Muscle of leg (tissue), 11 donors: Measurements from ENCODE around the gene BCAN. TPM values are rescaled to one million over a fixed set of nuclear protein-coding genes. Genes with fewer than 3 reads are reported as not detected.

ENCODE experiments used
- DNase-seq: peaks from one replicate; pipeline ENCODE4 v3.0.0; 2013
- H3K27ac ChIP-seq: one replicate; pipeline ENCODE4 v1.5.1; 2013; ENCODE audit warnings: mild to moderate bottlenecking, low read length, control low read depth
- H3K27me3 ChIP-seq: one replicate; pipeline ENCODE4 v1.6.1; 2013; ENCODE audit warnings: low read length; ENCODE audit not compliant: control insufficient read depth, insufficient read depth
- H3K36me3 ChIP-seq: one replicate; pipeline ENCODE4 v1.6.1; 2013; ENCODE audit warnings: low read length; ENCODE audit not compliant: control insufficient read depth, insufficient read depth
- H3K4me1 ChIP-seq: one replicate; pipeline ENCODE4 v1.6.1; 2013; ENCODE audit warnings: low read length; ENCODE audit not compliant: control insufficient read depth, insufficient read depth
- H3K4me3 ChIP-seq: one replicate; pipeline ENCODE4 v1.5.1; 2013; ENCODE audit warnings: low read length, control low read depth
- H3K9me3 ChIP-seq: replicated peaks from 2 replicates; pipeline ENCODE4 v1.6.1; 2013; ENCODE audit warnings: low read depth, low read length; ENCODE audit not compliant: control insufficient read depth
- WGBS: methylation state at CpG from one replicate; pipeline ENCODE4 v1.1.5; 2013; ENCODE audit warnings: missing lambda C conversion rate; ENCODE audit not compliant: insufficient coverage; 5-methylcytosine and 5-hydroxymethylcytosine counted together
- polyA plus RNA-seq, 8 donors: library from polyadenylated mRNA; unstranded; fragments of 120-200 nt; gene quantifications; one replicate each; pipeline versions ENCODE4 v1.2.1 to v1.2.3, GENCODE V29; 2013; ENCODE audit warnings: inconsistent platforms in 1 of 8, low replicate concordance in 1 of 8; ENCODE audit not compliant: insufficient read length in 8 of 8, insufficient read depth in 1 of 8
- total RNA-seq: library from RNA; stranded (reverse); fragments of 120-200 nt; gene quantifications from one replicate; pipeline ENCODE4 v1.2.4, GENCODE V29; 2013

Gene BCAN
- total and polyA plus RNA-seq, 9 donors: 0.58 to 4.8 (median 2.9) TPM

GRCh38 chr1:156643049-156643777 lies 1.3 kb downstream of the BCAN start:
- H3K27ac ChIP-seq: no peak overlapping the region
- no CpG with 5 or more reads among the region's 7 CpGs for WGBS
- peaks cover 99% of the 10 kb centered on the region for H3K27me3 ChIP-seq
- no peaks in the 10 kb centered on the region for H3K36me3 ChIP-seq
- H3K9me3 ChIP-seq: no peaks in the 10 kb centered on the region
- H3K4me1 ChIP-seq: peaks cover 35% of the 10 kb centered on the region
- no peak for DNase-seq
- no peak overlapping the region for H3K4me3 ChIP-seq

DNA sequence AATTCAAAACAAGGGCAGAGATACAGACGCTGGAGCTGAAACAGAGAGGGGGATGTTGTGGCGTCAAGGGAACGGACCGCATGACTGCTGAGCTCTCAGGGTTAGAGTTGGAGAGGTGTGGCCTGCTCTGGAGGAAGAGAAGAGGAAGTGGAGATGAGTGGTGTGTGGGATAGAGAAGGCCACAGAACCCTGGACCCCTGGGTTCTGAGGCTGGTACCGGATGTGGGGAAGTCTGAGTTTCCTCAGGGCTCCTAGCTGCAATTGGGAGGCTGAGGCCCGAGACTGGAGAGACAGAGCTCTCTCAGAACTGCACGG lies 1.8 kb downstream of the BCAN start:
- WGBS: 57% methylated on average over 7 of the region's 7 CpGs
- peaks cover 30% of the 10 kb centered on the region for H3K4me1 ChIP-seq
- H3K27me3 ChIP-seq: peaks cover 99% of the 10 kb centered on the region

GRCh38 chr1:156644146-156644545 lies 2.2 kb downstream of the BCAN start:
- no peaks in the 10 kb centered on the region for H3K9me3 ChIP-seq
- 83% methylated on average over 1 of the region's 3 CpGs for WGBS
- no peak for DNase-seq
- peaks cover 26% of the 10 kb centered on the region for H3K4me1 ChIP-seq
- H3K27ac ChIP-seq: no peak overlapping the region
- peaks cover 98% of the 10 kb centered on the region for H3K27me3 ChIP-seq
- no peaks in the 10 kb centered on the region for H3K36me3 ChIP-seq
- H3K4me3 ChIP-seq: no peak overlapping the region

More for the DNA sequence above, 1.8 kb downstream of the BCAN start:
- H3K4me3 ChIP-seq: no peak overlapping the region
- H3K9me3 ChIP-seq: no peaks in the 10 kb centered on the region
- no peak overlapping the region for H3K27ac ChIP-seq
- H3K36me3 ChIP-seq: no peaks in the 10 kb centered on the region
- DNase-seq: no peak

GRCh38 chr1:156644640-156645039 lies 2.7 kb downstream of the BCAN start:
- Histone ChIP-seq H3K4me3 (no peak overlapping the region), H3K27me3 (peaks cover 98% of the 10 kb centered on the region), H3K9me3 (no peaks in the 10 kb centered on the region), H3K27ac (no peak overlapping the region), H3K36me3 (no peaks in the 10 kb centered on the region), H3K4me1 (peaks cover 21% of the 10 kb centered on the region)
- WGBS: 40% methylated on average over 1 of the region's 1 CpG
- DNase-seq: no peak

- no peaks in the 10 kb centered on the region for H3K9me3 ChIP-seq
- H3K4me1 ChIP-seq: peaks cover 17% of the 10 kb centered on the region
- WGBS: 19% methylated on average over 2 of the region's 3 CpGs
- no peaks in the 10 kb centered on the region for H3K36me3 ChIP-seq
- DNase-seq: no peak
- H3K4me3 ChIP-seq: no peak overlapping the region
- peaks cover 95% of the 10 kb centered on the region for H3K27me3 ChIP-seq
- H3K27ac ChIP-seq: no peak overlapping the region
Observed at GRCh38 chr1:156645056-156645455, 3.1 kb downstream of the BCAN start.

GRCh38 chr1:156645666-156646065 lies 3.7 kb downstream of the BCAN start:
- Histone ChIP-seq H3K27me3 (peaks cover 92% of the 10 kb centered on the region), H3K9me3 (no peaks in the 10 kb centered on the region), H3K4me1 (peaks cover 17% of the 10 kb centered on the region), H3K4me3 (no peak overlapping the region), H3K27ac (no peak overlapping the region), H3K36me3 (no peaks in the 10 kb centered on the region)
- no peak for DNase-seq
- WGBS: 100% methylated on average over 1 of the region's 1 CpG

DNA sequence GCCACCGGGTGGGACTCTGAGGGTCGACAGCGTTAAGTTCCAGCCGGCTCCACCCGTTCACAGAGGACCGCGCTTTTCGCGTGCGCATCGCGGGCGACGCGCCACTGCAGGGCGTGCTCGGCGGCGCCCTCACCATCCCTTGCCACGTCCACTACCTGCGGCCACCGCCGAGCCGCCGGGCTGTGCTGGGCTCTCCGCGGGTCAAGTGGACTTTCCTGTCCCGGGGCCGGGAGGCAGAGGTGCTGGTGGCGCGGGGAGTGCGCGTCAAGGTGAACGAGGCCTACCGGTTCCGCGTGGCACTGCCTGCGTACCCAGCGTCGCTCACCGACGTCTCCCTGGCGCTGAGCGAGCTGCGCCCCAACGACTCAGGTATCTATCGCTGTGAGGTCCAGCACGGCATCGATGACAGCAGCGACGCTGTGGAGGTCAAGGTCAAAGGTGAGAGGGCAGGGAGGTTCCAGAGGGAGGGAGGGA lies 4.9 kb downstream of the BCAN start:
- peaks cover 91% of the 10 kb centered on the region for H3K27me3 ChIP-seq
- H3K27ac ChIP-seq: no peak overlapping the region
- no peak overlapping the region for H3K4me3 ChIP-seq
- no peak for DNase-seq
- H3K36me3 ChIP-seq: no peaks in the 10 kb centered on the region
- no peaks in the 10 kb centered on the region for H3K9me3 ChIP-seq
- H3K4me1 ChIP-seq: peaks cover 7% of the 10 kb centered on the region
- WGBS: 4% methylated on average over 51 of the region's 51 CpGs

- Histone ChIP-seq H3K4me1 (peaks cover 3% of the 10 kb centered on the region), H3K27me3 (peaks cover 87% of the 10 kb centered on the region), H3K36me3 (no peaks in the 10 kb centered on the region), H3K9me3 (no peaks in the 10 kb centered on the region), H3K4me3 (no peak overlapping the region), H3K27ac (no peak overlapping the region)
- DNase-seq: no peak
- WGBS: 70% methylated on average over 7 of the region's 10 CpGs
Observed at GRCh38 chr1:156647351-156647750, 5.4 kb downstream of the BCAN start.

DNA sequence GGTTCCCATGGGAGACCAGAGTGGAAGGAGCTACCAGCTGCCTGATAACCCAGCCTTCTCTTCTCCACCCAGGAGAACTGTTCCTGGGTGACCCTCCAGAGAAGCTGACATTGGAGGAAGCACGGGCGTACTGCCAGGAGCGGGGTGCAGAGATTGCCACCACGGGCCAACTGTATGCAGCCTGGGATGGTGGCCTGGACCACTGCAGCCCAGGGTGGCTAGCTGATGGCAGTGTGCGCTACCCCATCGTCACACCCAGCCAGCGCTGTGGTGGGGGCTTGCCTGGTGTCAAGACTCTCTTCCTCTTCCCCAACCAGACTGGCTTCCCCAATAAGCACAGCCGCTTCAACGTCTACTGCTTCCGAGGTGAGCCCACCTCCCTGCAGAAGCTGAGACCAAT lies 6.6 kb downstream of the BCAN start:
- Histone ChIP-seq H3K4me1 (no peaks in the 10 kb centered on the region), H3K36me3 (no peaks in the 10 kb centered on the region), H3K27ac (no peak overlapping the region), H3K27me3 (peaks cover 84% of the 10 kb centered on the region), H3K9me3 (no peaks in the 10 kb centered on the region), H3K4me3 (no peak overlapping the region)
- 81% methylated on average over 9 of the region's 10 CpGs for WGBS
- DNase-seq: no peak

GRCh38 chr1:156648951-156649350 lies 7.0 kb downstream of the BCAN start:
- H3K27me3 ChIP-seq: peaks cover 82% of the 10 kb centered on the region

More at GRCh38 chr1:156648951-156649350, 7.0 kb downstream of the BCAN start:
- Histone ChIP-seq H3K4me1 (no peaks in the 10 kb centered on the region), H3K4me3 (no peak overlapping the region), H3K27ac (no peak overlapping the region), H3K9me3 (no peaks in the 10 kb centered on the region), H3K36me3 (no peaks in the 10 kb centered on the region)
- no peak for DNase-seq
- WGBS: 17% methylated on average over 1 of the region's 2 CpGs
